ENCODE measurements around the gene GEMIN2. TPM values are rescaled to one million over a fixed set of nuclear protein-coding genes. Genes with fewer than 3 reads are reported as not detected.

GEMIN2 gene
- total RNA-seq, 4 donors from 2014 or later: 13.7 to 20.1 (median 17.7) TPM

- TF ChIP-seq, protein P1, sequence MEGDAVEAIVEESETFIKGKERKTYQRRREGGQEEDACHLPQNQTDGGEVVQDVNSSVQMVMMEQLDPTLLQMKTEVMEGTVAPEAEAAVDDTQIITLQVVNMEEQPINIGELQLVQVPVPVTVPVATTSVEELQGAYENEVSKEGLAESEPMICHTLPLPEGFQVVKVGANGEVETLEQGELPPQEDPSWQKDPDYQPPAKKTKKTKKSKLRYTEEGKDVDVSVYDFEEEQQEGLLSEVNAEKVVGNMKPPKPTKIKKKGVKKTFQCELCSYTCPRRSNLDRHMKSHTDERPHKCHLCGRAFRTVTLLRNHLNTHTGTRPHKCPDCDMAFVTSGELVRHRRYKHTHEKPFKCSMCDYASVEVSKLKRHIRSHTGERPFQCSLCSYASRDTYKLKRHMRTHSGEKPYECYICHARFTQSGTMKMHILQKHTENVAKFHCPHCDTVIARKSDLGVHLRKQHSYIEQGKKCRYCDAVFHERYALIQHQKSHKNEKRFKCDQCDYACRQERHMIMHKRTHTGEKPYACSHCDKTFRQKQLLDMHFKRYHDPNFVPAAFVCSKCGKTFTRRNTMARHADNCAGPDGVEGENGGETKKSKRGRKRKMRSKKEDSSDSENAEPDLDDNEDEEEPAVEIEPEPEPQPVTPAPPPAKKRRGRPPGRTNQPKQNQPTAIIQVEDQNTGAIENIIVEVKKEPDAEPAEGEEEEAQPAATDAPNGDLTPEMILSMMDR (IDR thresholded peaks at IDR 0.05): no peak
- no peak for TF ChIP-seq POLR2A (IDR thresholded peaks at IDR 0.05; ENCODE audit: low read depth)
- TF ChIP-seq EP300 (IDR thresholded peaks at IDR 0.05): no peak
- TF ChIP-seq POLR2AphosphoS5 (IDR thresholded peaks at IDR 0.05): no peak
- no peaks in the 10 kb centered on the region for H3K27me3 ChIP-seq
- H3K4me1 ChIP-seq: peaks cover 0 to 5% (median 3%) of the 10 kb centered on the region in 4 donors
- intact Hi-C loops (cut with DNase I): no loop called here
- H3K27ac ChIP-seq (replicated peaks in 1 of 4): no peak overlapping the region
- peaks cover 24 to 50% (median 47%) of the 10 kb centered on the region in 4 donors for H3K36me3 ChIP-seq
- H3K4me3 ChIP-seq: no peak overlapping the region
- no peak for DNase-seq (ENCODE audit: extremely low spot score)
- WGBS: 93% methylated on average over 5 of the region's 5 CpGs
- H3K9me3 ChIP-seq: no peaks in the 10 kb centered on the region
Measured at GRCh38 chr14:39185256-39186049, 71.3 kb downstream of the GEMIN2 start.

Small RNAs within 50 kb of the gene (small RNA-seq; reads per million reads assigned to genes)
- 0 reads per million in 3 donors for gene AL109628.1

Other genes starting within 250 kb of the GEMIN2 start
- gene SEC23A, start 11.1 kb upstream of the GEMIN2 start, total RNA-seq: 100 to 1,000 TPM; 181 to 222 (median 203) TPM
- 10 to 100 TPM; 23.9 to 40.3 (median 30.4) TPM for gene TRAPPC6B, start 56.0 kb downstream of the GEMIN2 start, total RNA-seq
- gene PNN, start 60.9 kb downstream of the GEMIN2 start, total RNA-seq: 10 to 100 TPM; 21.0 to 32.8 (median 21.6) TPM
- 10 to 100 TPM; 10.9 to 17.0 (median 12.6) TPM for gene MIA2, start 119.6 kb downstream of the GEMIN2 start, total RNA-seq

Measured in esophagus muscularis mucosa (tissue), 4 donors.